GM21576 (cell line): ENCODE measurements around the gene OR5C1.
"Not testable (repeated sequence)": the region's sequence is repeated elsewhere in the genome, so short reads cannot be mapped to it uniquely, and the experiment has no call there.

ENCODE experiments used
- ATAC-seq: cut with Tn5 transposase; IDR thresholded peaks from one replicate; pipeline ENCODE4 v1.9.1; 2021; ENCODE audit warnings: mild to moderate bottlenecking, moderate library complexity; ENCODE audit not compliant: unreplicated experiment

The OR5C1 gene

GRCh38 chr9:122788831-122789230 lies at the start of gene OR5C1:
Gene OR5C1 (plus strand): TSS chr9:122788933. CDS start chr9:122788933, 0 bp downstream.
- ATAC-seq = no peak

GRCh38 chr9:122742003-122742402 lies 46.7 kb upstream of the OR5C1 start, which contains the start of gene OR1L6:
Gene OR1L6 (plus strand): TSS chr9:122742303. CDS start chr9:122749848, 7,545 bp downstream.
- no peak for ATAC-seq

DNA sequence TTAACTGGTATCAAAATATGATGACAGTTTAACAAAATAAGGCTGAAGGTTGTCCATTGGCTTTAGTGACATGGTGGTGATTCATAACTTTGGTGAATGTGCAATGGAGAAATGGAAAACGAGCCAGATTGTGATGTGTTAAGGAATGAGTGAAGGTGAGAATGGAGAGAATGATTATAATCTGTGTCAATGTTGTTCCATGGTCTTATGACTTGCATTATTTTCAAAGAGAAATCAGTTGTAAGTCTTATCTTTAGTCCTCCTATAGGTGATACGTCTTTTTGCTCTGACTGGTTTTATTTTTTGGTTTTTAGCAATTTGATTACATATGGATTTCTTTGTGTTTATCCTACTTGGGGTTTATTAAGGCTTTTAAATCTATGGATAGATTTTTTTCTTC lies 33.9 kb upstream of the OR5C1 start:
- no peak for ATAC-seq

- no peak for ATAC-seq
Observed at GRCh38 chr9:122767817-122768216, 20.9 kb upstream of the OR5C1 start.

- no peak for ATAC-seq
Observed at GRCh38 chr9:122777052-122777451, 11.7 kb upstream of the OR5C1 start.

DNA sequence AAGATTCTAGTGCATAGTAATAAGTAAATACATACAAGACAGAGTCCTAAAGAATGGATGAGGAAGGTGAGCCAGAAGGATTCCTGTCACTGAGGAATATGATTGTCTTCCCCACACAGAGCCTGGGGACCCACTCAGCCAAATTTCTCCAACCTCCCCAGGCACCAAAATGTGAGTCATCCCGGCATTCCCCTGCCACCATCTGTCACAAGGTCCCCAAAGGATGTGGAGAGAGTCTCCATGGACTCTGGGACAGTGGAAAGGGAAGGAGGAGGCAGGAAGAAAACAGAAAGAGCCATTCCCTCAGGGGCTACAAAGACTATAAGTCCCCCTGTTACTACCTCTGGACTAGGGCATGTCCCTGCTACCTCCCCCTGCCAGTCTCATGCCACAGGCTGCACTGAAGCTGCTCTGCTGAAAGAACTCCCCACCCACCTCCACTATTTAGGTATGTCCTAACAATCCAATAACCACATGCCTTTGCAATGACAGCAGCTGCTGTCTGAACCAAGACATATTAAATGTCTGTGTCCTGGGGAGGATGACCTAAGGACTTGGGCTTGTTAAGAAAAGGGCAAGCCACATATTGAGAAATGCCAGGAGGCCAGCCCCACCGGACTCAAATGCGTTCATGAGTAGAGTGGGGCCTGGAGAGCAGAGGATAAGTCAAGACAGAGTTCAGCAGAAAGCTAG lies 10.7 kb upstream of the OR5C1 start:
- ATAC-seq = no peak

GRCh38 chr9:122779181-122779580 lies 9.6 kb upstream of the OR5C1 start:
- no peak for ATAC-seq

- no peak for ATAC-seq
Observed at GRCh38 chr9:122780026-122780425, 8.7 kb upstream of the OR5C1 start.

GRCh38 chr9:122781671-122782070 lies 7.1 kb upstream of the OR5C1 start:
- no peak for ATAC-seq

- no peak for ATAC-seq
Observed at GRCh38 chr9:122785269-122785668, 3.5 kb upstream of the OR5C1 start.

DNA sequence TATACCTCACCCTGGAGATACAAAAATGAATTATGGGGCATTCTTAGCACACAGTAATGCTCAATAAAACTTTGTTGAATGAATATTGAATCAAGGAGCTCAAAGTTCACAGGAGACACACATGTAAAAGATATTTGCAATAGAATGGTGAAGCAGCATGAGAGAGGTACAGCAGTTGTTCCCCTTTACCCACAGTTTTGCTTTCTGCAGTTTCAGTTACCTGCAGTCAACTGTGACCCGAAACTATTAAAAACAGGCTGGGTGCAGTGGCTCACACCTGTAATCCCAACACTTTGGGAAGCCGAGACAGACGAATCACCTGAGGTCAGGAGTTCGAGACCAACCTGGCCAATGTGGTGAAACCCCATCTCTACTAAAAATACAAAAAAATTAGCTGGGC lies 2.4 kb upstream of the OR5C1 start:
- ATAC-seq = no peak

GRCh38 chr9:122789256-122790046 lies 718 bp downstream of the OR5C1 start:
- ATAC-seq = no peak

DNA sequence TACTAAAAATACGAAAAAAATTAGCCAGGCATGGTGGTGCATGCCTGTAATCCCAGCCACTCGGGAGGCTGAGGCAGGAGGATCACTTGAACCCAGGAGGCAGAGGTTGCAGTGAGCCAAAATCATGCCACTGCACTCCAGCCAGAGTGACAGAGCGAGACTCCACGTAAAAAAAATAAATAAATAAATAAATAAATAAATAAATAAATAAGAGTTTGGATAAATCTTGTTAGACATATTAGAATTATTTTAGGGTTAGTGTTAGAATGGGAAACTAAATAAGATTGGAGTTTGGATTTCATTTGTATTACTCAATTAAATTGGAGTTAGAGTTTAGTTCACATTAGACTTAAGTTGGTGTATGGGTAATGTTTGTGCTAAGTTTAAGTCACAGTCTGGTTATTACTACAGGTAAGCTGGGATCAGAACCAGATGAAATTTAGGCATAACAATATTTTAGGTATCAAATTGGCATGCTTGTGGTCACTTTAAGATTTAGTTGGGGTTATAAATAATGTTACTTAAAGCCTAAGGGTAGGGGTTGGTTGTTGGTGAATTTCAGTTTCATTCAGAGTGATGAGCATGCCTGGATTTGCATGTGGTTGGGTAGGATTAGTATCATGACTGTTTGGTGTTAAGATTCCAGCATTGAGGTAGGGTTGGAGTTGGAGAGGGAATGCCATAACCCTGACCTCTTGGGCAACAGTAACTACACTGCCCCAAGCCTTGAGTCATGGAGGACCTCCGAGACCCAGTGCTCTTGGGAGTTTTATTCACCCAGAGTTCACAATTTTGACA lies 3.3 kb downstream of the OR5C1 start:
- no peak for ATAC-seq

- no peak for ATAC-seq
Observed at GRCh38 chr9:122797316-122798063, 8.8 kb downstream of the OR5C1 start.

DNA sequence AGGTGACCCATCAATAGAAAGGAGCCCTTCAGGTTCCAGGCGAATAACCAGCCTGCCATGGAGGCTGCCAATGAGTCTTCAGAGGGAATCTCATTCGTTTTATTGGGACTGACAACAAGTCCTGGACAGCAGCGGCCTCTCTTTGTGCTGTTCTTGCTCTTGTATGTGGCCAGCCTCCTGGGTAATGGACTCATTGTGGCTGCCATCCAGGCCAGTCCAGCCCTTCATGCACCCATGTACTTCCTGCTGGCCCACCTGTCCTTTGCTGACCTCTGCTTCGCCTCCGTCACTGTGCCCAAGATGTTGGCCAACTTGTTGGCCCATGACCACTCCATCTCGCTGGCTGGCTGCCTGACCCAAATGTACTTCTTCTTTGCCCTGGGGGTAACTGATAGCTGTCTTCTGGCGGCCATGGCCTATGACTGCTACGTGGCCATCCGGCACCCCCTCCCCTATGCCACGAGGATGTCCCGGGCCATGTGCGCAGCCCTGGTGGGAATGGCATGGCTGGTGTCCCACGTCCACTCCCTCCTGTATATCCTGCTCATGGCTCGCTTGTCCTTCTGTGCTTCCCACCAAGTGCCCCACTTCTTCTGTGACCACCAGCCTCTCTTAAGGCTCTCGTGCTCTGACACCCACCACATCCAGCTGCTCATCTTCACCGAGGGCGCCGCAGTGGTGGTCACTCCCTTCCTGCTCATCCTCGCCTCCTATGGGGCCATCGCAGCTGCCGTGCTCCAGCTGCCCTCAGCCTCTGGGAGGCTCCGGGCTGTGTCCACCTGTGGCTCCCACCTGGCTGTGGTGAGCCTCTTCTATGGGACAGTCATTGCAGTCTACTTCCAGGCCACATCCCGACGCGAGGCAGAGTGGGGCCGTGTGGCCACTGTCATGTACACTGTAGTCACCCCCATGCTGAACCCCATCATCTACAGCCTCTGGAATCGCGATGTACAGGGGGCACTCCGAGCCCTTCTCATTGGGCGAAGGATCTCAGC lies 11.6 kb downstream of the OR5C1 start, which contains the start of gene OR1K1:
TSS of gene OR1K1 (plus strand) at position 58 of the 995 bp plus-strand sequence. CDS start at position 58, 0 bp downstream.
- ATAC-seq = no peak

DNA sequence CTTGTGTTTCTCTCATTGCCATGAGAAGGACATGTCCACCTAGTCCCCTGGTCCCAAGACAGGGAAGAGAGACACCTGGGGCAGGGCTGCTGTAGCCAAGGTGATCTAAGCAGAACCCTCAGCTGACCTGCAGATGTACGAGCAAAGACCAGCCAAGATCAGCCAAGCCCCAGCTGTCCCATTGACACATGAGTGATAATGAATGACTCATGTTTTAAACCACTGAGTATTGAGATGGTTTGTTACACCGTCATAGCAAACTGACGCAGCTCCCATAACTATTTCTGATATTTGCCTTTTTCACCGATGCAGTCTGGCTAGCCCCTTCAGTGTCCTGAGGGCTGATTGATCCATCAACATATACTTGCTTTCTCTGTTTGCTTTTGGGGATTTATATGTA lies 17.9 kb downstream of the OR5C1 start:
- ATAC-seq = no peak

- ATAC-seq = no peak
Observed at GRCh38 chr9:122807271-122807900, 18.7 kb downstream of the OR5C1 start.

DNA sequence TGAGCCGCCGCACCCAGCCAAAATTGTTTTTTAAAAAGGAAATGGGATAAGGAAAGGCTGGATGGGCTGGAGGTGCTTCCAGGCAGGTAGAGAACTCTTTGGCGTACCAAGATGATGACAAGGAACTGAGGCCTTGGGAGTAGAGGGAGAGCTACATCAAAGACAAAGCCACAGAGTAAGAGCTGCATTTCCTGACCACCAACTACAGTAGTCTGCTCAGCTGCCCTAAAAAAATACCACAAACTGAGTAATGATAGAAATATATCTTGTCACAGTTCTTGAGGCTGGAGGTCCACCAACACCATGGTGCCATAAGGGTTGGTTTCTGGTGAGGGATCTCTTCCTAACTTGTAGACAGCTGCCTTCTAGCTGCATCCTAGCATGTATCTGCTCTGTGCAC lies 19.4 kb downstream of the OR5C1 start:
- ATAC-seq = no peak

GRCh38 chr9:122809261-122809660 lies 20.5 kb downstream of the OR5C1 start:
- ATAC-seq = not testable (repeated sequence)
